Upper lobe of right lung (tissue), 1 donor: ENCODE results near the gene XPO5. TPM values are rescaled to one million over a fixed set of nuclear protein-coding genes. Genes with fewer than 3 reads are reported as not detected.

Experiments
- ATAC-seq: fragments of 200-7000 bp; cut with Tn5 transposase; one replicate; pipeline ENCODE4 v1.9.1; 2020; ENCODE audit warnings: mild to moderate bottlenecking, moderate library complexity
- DNase-seq: peaks from one replicate; pipeline ENCODE4 v3.0.0-alpha.2; 2020
- H3K27ac ChIP-seq: fragments of 200-600 bp; one replicate; pipeline ENCODE4 v1.8.0; 2022
- H3K27me3 ChIP-seq: fragments of 200-600 bp; one replicate; pipeline ENCODE4 v1.8.0; 2022; ENCODE audit warnings: mild to moderate bottlenecking
- H3K36me3 ChIP-seq: fragments of 200-600 bp; one replicate; pipeline ENCODE4 v1.8.0; 2022
- H3K4me1 ChIP-seq: fragments of 200-600 bp; one replicate; pipeline ENCODE4 v1.8.0; 2022
- H3K4me3 ChIP-seq: fragments of 200-600 bp; one replicate; pipeline ENCODE4 v1.8.0; 2022; ENCODE audit warnings: mild to moderate bottlenecking
- H3K9me3 ChIP-seq: fragments of 200-600 bp; one replicate; pipeline ENCODE4 v1.8.0; 2022
- intact Hi-C: fragments of 100-400 bp; cut with DNase I; formaldehyde crosslinking; loops from one replicate; pipeline ENCODE4 v1.11.0; 2022
- total RNA-seq: library from RNA; stranded (reverse); fragmentation: NEBNext Ultra II Directional; extraction: Animal tissue kit (Norgen Biotek cat#: 25700); gene quantifications from one replicate; pipeline ENCODE4 v1.2.1, GENCODE V29; 2021
- TF ChIP-seq, protein P1 (sequence below): fragments of 200-600 bp; IDR thresholded peaks from one replicate; pipeline ENCODE4 v1.8.0; 2022; ENCODE audit warnings: antibody characterized with exemption
- donor health status: DM: no; HTN: yes; CAD: no; lungs with severe emphysema.

The XPO5 gene
- total RNA-seq, 1 donor from 2014 or later = 36.9 TPM

GRCh38 chr6:43511824-43512415 is 63.9 kb downstream of the XPO5 start:
- Histone ChIP-seq H3K4me3 (no peak overlapping the region), H3K27ac (no peak overlapping the region), H3K4me1 (peaks cover 37% of the 10 kb centered on the region), H3K36me3 (peaks cover 49% of the 10 kb centered on the region), H3K9me3 (no peaks in the 10 kb centered on the region), H3K27me3 (no peaks in the 10 kb centered on the region)
- TF ChIP-seq, protein P1, sequence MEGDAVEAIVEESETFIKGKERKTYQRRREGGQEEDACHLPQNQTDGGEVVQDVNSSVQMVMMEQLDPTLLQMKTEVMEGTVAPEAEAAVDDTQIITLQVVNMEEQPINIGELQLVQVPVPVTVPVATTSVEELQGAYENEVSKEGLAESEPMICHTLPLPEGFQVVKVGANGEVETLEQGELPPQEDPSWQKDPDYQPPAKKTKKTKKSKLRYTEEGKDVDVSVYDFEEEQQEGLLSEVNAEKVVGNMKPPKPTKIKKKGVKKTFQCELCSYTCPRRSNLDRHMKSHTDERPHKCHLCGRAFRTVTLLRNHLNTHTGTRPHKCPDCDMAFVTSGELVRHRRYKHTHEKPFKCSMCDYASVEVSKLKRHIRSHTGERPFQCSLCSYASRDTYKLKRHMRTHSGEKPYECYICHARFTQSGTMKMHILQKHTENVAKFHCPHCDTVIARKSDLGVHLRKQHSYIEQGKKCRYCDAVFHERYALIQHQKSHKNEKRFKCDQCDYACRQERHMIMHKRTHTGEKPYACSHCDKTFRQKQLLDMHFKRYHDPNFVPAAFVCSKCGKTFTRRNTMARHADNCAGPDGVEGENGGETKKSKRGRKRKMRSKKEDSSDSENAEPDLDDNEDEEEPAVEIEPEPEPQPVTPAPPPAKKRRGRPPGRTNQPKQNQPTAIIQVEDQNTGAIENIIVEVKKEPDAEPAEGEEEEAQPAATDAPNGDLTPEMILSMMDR = no peak
- no peak for ATAC-seq
- DNase-seq = no peak
- intact Hi-C loops = no loop called here

GRCh38 chr6:43510827-43511163 is 65.0 kb downstream of the XPO5 start:
- Histone ChIP-seq H3K36me3 (peaks cover 50% of the 10 kb centered on the region), H3K9me3 (no peaks in the 10 kb centered on the region), H3K27ac (peak overlapping the region; percentile 17), H3K27me3 (no peaks in the 10 kb centered on the region), H3K4me3 (peak overlapping the region; percentile 68), H3K4me1 (peaks cover 39% of the 10 kb centered on the region)
- ATAC-seq = peak; percentile 3
- TF ChIP-seq, protein P1 = no peak
- no peak for DNase-seq
- intact Hi-C loops = no loop called here

GRCh38 chr6:43509984-43510826 is 65.6 kb downstream of the XPO5 start, which contains the start of gene LRRC73:
Gene LRRC73 (minus strand): TSS chr6:43510346. CDS start chr6:43509785, 561 bp downstream.
- TF ChIP-seq, protein P1 = no peak
- Histone ChIP-seq H3K36me3 (peaks cover 48% of the 10 kb centered on the region), H3K4me3 (peak within 1 kb of the TSS; percentile 68), H3K9me3 (no peaks in the 10 kb centered on the region), H3K27ac (peak within 1 kb of the TSS; percentile 17), H3K4me1 (peaks cover 33% of the 10 kb centered on the region), H3K27me3 (no peaks in the 10 kb centered on the region)
- peak; percentile 89 for ATAC-seq
- intact Hi-C loops = loop anchor here (10.0 kb wide), 2 partner anchors 55 to 125 kb away; partner anchors contain the start of gene DLK2
- DNase-seq = peak; percentile 94

DNA sequence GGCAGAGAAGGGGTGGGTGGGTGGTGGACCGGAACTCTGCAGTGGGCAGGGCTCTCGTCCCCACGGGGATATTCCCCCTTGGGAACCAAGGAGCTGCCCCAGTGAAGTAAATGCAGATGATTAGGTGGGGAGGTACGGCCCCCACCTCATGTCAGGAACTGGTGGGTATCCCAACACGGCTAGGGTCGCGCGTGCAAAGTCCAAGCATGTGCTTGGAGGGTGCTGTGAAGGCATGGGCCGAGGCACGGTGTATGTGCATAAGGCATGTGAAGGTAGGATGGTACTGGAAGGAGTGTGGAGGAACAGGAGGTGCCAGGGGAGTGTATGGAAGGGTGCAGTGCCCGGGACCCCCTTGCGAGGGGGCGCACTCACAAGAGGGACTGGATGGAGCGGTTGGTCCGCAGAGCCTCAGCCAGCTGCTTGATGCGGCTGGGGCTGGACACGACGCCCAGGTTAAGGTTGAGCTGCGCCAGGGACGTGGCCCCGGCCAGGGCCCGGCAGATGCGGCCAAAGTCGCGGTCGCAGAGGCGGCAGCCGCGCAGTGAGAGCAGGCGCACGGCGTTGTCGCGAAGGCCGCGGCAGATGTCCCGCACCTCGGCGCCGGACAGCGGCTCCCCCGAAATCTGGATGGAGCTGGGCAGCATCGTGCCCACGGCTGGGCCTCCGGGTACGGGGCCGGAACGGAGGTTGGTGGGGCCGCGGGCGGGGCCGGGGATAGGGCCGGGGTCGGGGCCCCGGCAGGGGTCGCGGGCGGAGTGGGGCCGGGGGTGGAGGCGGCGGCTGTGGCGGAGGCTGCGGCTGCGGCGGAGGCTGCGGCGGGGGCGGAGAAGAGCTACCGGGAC is 66.5 kb downstream of the XPO5 start:
- peaks cover 46% of the 10 kb centered on the region for H3K36me3 ChIP-seq
- TF ChIP-seq, protein P1 = no peak
- H3K4me3 ChIP-seq = peak overlapping the region; percentile 68
- ATAC-seq (no peak), DNase-seq (no peak)
- peaks cover 24% of the 10 kb centered on the region for H3K4me1 ChIP-seq
- no peaks in the 10 kb centered on the region for H3K27me3 ChIP-seq
- H3K27ac ChIP-seq = no peak overlapping the region
- no peaks in the 10 kb centered on the region for H3K9me3 ChIP-seq
- intact Hi-C loops = loop anchor here (10.0 kb wide), 2 partner anchors 55 to 125 kb away; partner anchors contain the start of gene DLK2

GRCh38 chr6:43508481-43509141 is 67.2 kb downstream of the XPO5 start:
- intact Hi-C loops = loop anchor here (10.0 kb wide), 2 partner anchors 54 to 124 kb away; partner anchors contain the start of gene DLK2
- Histone ChIP-seq H3K4me3 (no peak overlapping the region), H3K4me1 (peaks cover 20% of the 10 kb centered on the region), H3K27ac (no peak overlapping the region), H3K9me3 (no peaks in the 10 kb centered on the region), H3K27me3 (no peaks in the 10 kb centered on the region), H3K36me3 (peaks cover 46% of the 10 kb centered on the region)
- ATAC-seq (no peak), DNase-seq (no peak)
- TF ChIP-seq, protein P1 = no peak
